PC-9 (cell line): ENCODE data around the gene DOCK1. TPM values are rescaled to one million over a fixed set of nuclear protein-coding genes. Genes with fewer than 3 reads are reported as not detected.

Experiments
- BruUV-seq: library from RNA; stranded (reverse); fragments of 400-500 nt; replicated peaks from 2 replicates; lab custom pipeline; 2021; lab: Mats Ljungman, UMichigan
- CTCF ChIA-PET: fragments of 300-600 bp; sonication (Branson Sonifier 250); formaldehyde crosslinking; loops from one replicate; lab custom pipeline; 2022; ENCODE audit warnings: antibody characterized with exemption; lab: Charles Lee
- POLR2A ChIA-PET: fragments of 300-600 bp; sonication (Branson Sonifier 250); formaldehyde crosslinking; loops from one replicate; lab custom pipeline; 2022; ENCODE audit warnings: antibody characterized with exemption; ENCODE audit not compliant: unreplicated experiment; lab: Charles Lee
- DNase-seq, 2 experiments: peaks; one replicate each; pipeline versions ENCODE4 v3.0.0 to v3.0.0-alpha.2; 2015 to 2022; ENCODE audit warnings: mixed read lengths in 1 of 2
- H2AFZ ChIP-seq: fragments of 200-600 bp; sonication (generic); 2 replicates; pipeline ENCODE4 v1.8.1; 2017; ENCODE audit warnings: antibody characterized with exemption
- H3F3A ChIP-seq: fragments of 200-600 bp; sonication (generic); 2 replicates; pipeline ENCODE4 v1.8.1; 2017; ENCODE audit warnings: antibody characterized with exemption, mild to moderate bottlenecking, low read depth; ENCODE audit not compliant: insufficient read depth
- H3K27ac ChIP-seq: fragments of 200-600 bp; sonication (generic); 2 replicates; pipeline ENCODE4 v1.6.1; 2016; ENCODE audit warnings: mixed run types
- H3K27me3 ChIP-seq: fragments of 200-600 bp; sonication (generic); 2 replicates; pipeline ENCODE4 v1.6.1; 2016; ENCODE audit warnings: low read depth, mixed run types; ENCODE audit not compliant: insufficient read depth
- H3K36me3 ChIP-seq: fragments of 200-600 bp; sonication (generic); 2 replicates; pipeline ENCODE4 v1.6.1; 2016; ENCODE audit warnings: low read depth, mixed run types
- H3K4me1 ChIP-seq: fragments of 200-600 bp; sonication (generic); replicated peaks from 2 replicates; pipeline ENCODE4 v1.6.1; 2016; ENCODE audit warnings: mixed run types; ENCODE audit not compliant: insufficient read depth
- H3K4me2 ChIP-seq: fragments of 200-600 bp; sonication (generic); 2 replicates; pipeline ENCODE4 v1.6.1; 2017; ENCODE audit warnings: mixed run types
- H3K4me3 ChIP-seq: fragments of 200-600 bp; sonication (generic); 2 replicates; pipeline ENCODE4 v1.6.1; 2016; ENCODE audit warnings: mixed run types
- H3K79me2 ChIP-seq: fragments of 200-600 bp; sonication (generic); 2 replicates; pipeline ENCODE4 v1.6.1; 2017; ENCODE audit warnings: low read depth, mixed run types
- H3K9me2 ChIP-seq: fragments of 200-600 bp; sonication (generic); 2 replicates; pipeline ENCODE4 v1.8.1; 2017; ENCODE audit warnings: mild to moderate bottlenecking; ENCODE audit not compliant: insufficient read depth
- H3K9me3 ChIP-seq: fragments of 200-600 bp; sonication (generic); 2 replicates; pipeline ENCODE4 v1.8.1; 2016; ENCODE audit warnings: low read depth; ENCODE audit not compliant: insufficient read depth
- H4K20me1 ChIP-seq: fragments of 200-600 bp; sonication (generic); 2 replicates; pipeline ENCODE4 v1.8.1; 2017; ENCODE audit not compliant: insufficient read depth
- EZH2 ChIP-seq: fragments of 200-600 bp; sonication (generic); IDR thresholded peaks from 2 replicates; pipeline ENCODE4 v1.8.0; 2017; ENCODE audit warnings: antibody characterized with exemption, low read depth
- intact Hi-C: fragments of 100-400 bp; cut with micrococcal nuclease; formaldehyde crosslinking; loops from one replicate; pipeline ENCODE4 v1.10.0; 2022; ENCODE audit not compliant: unreplicated experiment
- total RNA-seq: library from RNA; stranded (reverse); gene quantifications from 2 replicates; pipeline ENCODE4 v1.2.3, GENCODE V29; 2021
- TF ChIP-seq, protein P1 (sequence below): fragments of 200-600 bp; sonication (generic); conservative IDR thresholded peaks from 2 replicates; pipeline ENCODE4 v1.6.1; 2017; ENCODE audit warnings: mixed run types, antibody characterized with exemption, mild to moderate bottlenecking, moderate library complexity

DOCK1 gene
- total RNA-seq, 1 experiment from 2014 or later: 24.8 TPM

DNA sequence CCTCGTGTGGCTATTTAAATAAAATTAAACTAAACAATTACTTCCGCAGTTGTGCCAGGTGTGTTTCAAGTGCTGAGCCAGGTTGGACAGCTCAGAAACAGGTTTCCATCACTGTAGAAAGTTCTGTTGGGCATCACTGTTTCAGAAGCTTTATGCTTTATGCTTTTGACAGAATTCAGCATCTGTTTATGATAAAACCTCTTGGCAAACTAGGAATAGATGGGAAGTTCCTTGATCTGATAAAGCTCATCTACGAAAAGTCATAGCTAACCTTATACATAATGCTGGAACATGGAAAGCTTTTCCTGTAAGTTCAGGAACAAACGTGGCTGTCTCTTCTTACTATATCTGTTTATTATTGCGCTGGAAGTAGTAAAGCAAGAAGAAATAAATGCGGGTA is 143.4 kb downstream of the DOCK1 start:
- no peaks in the 10 kb centered on the region for H3K27me3 ChIP-seq
- no peak overlapping the region for H3K4me2 ChIP-seq
- no peaks in the 10 kb centered on the region for H3F3A ChIP-seq
- H3K9me2 ChIP-seq: no peaks in the 10 kb centered on the region
- H2AFZ ChIP-seq: no peak overlapping the region
- H3K4me1 ChIP-seq: no peaks in the 10 kb centered on the region
- no peak for DNase-seq
- TF ChIP-seq, protein P1, sequence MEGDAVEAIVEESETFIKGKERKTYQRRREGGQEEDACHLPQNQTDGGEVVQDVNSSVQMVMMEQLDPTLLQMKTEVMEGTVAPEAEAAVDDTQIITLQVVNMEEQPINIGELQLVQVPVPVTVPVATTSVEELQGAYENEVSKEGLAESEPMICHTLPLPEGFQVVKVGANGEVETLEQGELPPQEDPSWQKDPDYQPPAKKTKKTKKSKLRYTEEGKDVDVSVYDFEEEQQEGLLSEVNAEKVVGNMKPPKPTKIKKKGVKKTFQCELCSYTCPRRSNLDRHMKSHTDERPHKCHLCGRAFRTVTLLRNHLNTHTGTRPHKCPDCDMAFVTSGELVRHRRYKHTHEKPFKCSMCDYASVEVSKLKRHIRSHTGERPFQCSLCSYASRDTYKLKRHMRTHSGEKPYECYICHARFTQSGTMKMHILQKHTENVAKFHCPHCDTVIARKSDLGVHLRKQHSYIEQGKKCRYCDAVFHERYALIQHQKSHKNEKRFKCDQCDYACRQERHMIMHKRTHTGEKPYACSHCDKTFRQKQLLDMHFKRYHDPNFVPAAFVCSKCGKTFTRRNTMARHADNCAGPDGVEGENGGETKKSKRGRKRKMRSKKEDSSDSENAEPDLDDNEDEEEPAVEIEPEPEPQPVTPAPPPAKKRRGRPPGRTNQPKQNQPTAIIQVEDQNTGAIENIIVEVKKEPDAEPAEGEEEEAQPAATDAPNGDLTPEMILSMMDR: no peak
- no peak for TF ChIP-seq EZH2
- no peaks in the 10 kb centered on the region for H3K79me2 ChIP-seq
- intact Hi-C loops: no loop called here
- H4K20me1 ChIP-seq: no peaks in the 10 kb centered on the region
- H3K27ac ChIP-seq: no peak overlapping the region
- ChIA-PET CTCF (no interaction called here), POLR2A (no interaction called here)
- no peak overlapping the region for H3K4me3 ChIP-seq
- H3K36me3 ChIP-seq: no peaks in the 10 kb centered on the region
- no peaks in the 10 kb centered on the region for H3K9me3 ChIP-seq
- no TSS peak for BruUV-seq

DNA sequence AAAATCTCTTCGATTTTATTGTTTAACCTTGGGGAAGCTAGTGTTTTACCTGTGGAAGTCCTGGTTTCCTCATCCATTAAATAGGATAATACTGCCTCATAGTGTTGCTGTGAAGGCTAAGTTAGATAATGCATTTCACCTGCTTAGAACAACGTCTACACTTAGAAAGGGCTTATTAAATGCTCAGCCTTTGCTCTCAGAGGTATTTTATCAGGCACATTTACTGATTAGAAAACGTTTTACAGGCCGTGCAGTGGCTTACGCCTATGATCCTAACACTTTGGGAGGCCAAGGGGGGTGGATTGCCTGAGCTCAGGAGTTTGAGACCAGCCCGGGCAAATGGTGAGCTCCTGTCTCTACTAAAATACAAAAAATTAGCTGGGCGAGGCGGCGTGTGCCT is 146.8 kb downstream of the DOCK1 start:
- no TSS peak for BruUV-seq
- Histone ChIP-seq H3K4me2 (no peak overlapping the region), H3F3A (no peaks in the 10 kb centered on the region), H3K4me1 (no peaks in the 10 kb centered on the region), H3K27me3 (no peaks in the 10 kb centered on the region), H3K27ac (no peak overlapping the region), H3K36me3 (no peaks in the 10 kb centered on the region), H4K20me1 (no peaks in the 10 kb centered on the region), H3K79me2 (no peaks in the 10 kb centered on the region), H3K9me2 (no peaks in the 10 kb centered on the region), H3K4me3 (no peak overlapping the region), H3K9me3 (no peaks in the 10 kb centered on the region), H2AFZ (no peak overlapping the region)
- POLR2A ChIA-PET: no interaction called here
- intact Hi-C loops: no loop called here
- no peak for TF ChIP-seq EZH2
- TF ChIP-seq, protein P1: no peak
- DNase-seq: no peak
- CTCF ChIA-PET: no interaction called here

DNA sequence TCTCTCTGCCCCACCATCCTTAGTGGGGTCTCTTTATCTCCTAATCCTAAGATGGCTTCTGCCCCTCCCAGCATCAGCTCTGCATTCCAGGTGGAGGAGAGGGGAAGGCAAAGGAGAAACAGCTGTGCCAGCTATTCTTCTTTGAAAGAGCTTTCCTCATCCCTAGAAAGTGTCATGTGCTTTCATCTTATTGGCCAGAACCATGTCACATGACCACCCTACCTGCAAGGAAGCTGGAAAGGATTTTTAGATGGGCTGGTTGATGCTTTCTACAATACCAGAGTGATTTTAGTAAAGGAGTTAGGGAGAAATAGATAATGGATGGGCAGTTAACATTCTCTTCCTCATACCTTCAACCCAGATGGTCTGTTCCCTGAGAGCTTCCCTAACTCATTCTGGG is 150.0 kb downstream of the DOCK1 start:
- no peak overlapping the region for H3K4me2 ChIP-seq
- ChIA-PET POLR2A (no interaction called here), CTCF (no interaction called here)
- no TSS peak for BruUV-seq
- H2AFZ ChIP-seq: no peak overlapping the region
- TF ChIP-seq EZH2: no peak
- TF ChIP-seq, protein P1: no peak
- no peaks in the 10 kb centered on the region for H3K27me3 ChIP-seq
- H3K36me3 ChIP-seq: no peaks in the 10 kb centered on the region
- no peak overlapping the region for H3K27ac ChIP-seq
- no peaks in the 10 kb centered on the region for H4K20me1 ChIP-seq
- DNase-seq: no peak
- no peaks in the 10 kb centered on the region for H3K79me2 ChIP-seq
- no peaks in the 10 kb centered on the region for H3K9me3 ChIP-seq
- no peaks in the 10 kb centered on the region for H3K4me1 ChIP-seq
- H3K9me2 ChIP-seq: no peaks in the 10 kb centered on the region
- no peaks in the 10 kb centered on the region for H3F3A ChIP-seq
- intact Hi-C loops: no loop called here
- no peak overlapping the region for H3K4me3 ChIP-seq
